ENCODE measurements around the gene NAIF1. TPM values are rescaled to one million over a fixed set of nuclear protein-coding genes. Genes with fewer than 3 reads are reported as not detected.
A peak's percentile ranks its signal among the peaks of the same experiment; 100 is the strongest.

NAIF1 gene
- polyA plus RNA-seq, 2 of the 4 experiments (the other 2 are of a cell fraction) = 6.0 to 7.5 TPM

- POLR2A ChIA-PET = no interaction called here
Observed at GRCh38 chr9:128022886-128023285, 44.2 kb downstream of the NAIF1 start.

More at GRCh38 chr9:128022886-128023285, 44.2 kb downstream of the NAIF1 start:
- FAIRE-seq = no peak
- H3K4me3 ChIP-seq = no peak overlapping the region
- peak overlapping the region; percentile 41 to 61; a peak in 4 of 6 replicates for H3K27ac ChIP-seq
- no peak for DNase-seq (ENCODE audit: low read depth in 1 of 2, low spot score in 1 of 2)
- peaks cover 23% of the 10 kb centered on the region for H3K4me1 ChIP-seq
- WGBS (ENCODE audit: missing lambda C conversion rate) = 69% methylated on average over 2 of the region's 2 CpGs
- peak in 1 of 2 experiments; percentile 45; a peak in 4 of 6 replicates for ATAC-seq
- CTCF ChIA-PET = interaction anchor here (16.2 kb wide), 1 partner anchor 10 kb away, joined by 162 read pairs; no protein-coding TSS in a partner anchor
- H3K9me3 ChIP-seq = no peaks in the 10 kb centered on the region
- H3K4me2 ChIP-seq = peak overlapping the region; percentile 35; the same call in 1 of the 3 replicates
- TF ChIP-seq FOSB (CRISPR knock-in tag; IDR thresholded peaks at IDR 0.05) (no peak), ATOH8 (CRISPR knock-in tag; IDR thresholded peaks at IDR 0.05; ENCODE audit: low read depth) (no peak), NFE2L2 (conservative IDR thresholded peaks at IDR 0.05; ENCODE audit: low read length) (no peak), EHMT2 (IDR thresholded peaks at IDR 0.05; ENCODE audit: low read depth) (no peak), JUN (IDR thresholded peaks at IDR 0.05) (no peak), PBX3 (IDR thresholded peaks at IDR 0.05) (no peak), TP53 (CRISPR knock-in tag; IDR thresholded peaks at IDR 0.05) (no peak), JUNB (IDR thresholded peaks at IDR 0.05) (no peak), KDM1A (IDR thresholded peaks at IDR 0.05; ENCODE audit: low read depth) (no peak), CBX8 (IDR thresholded peaks at IDR 0.05) (no peak), NR3C1 (IDR thresholded peaks at IDR 0.05) (no peak), BCL3 (IDR thresholded peaks at IDR 0.05) (no peak), USF2 (IDR thresholded peaks at IDR 0.05) (no peak), REST (IDR thresholded peaks at IDR 0.05) (no peak), EHF (CRISPR knock-in tag; IDR thresholded peaks at IDR 0.05) (no peak), E2F6 (IDR thresholded peaks at IDR 0.05; ENCODE audit: borderline replicate concordance, low read depth) (no peak), ZC3H11A (IDR thresholded peaks at IDR 0.05) (no peak), SREBF2 (IDR thresholded peaks at IDR 0.05) (no peak), POLR2A (IDR thresholded peaks at IDR 0.05; ENCODE audit: low read length) (no peak)

Data from A549 (cell line).